HFFc6 (cell line): ENCODE measurements around the gene LSM12. TPM values are rescaled to one million over a fixed set of nuclear protein-coding genes. Genes with fewer than 3 reads are reported as not detected.

Experiments
- DNase-seq: peaks from one replicate; pipeline ENCODE4 v3.0.0-alpha.2; 2018
- H3K27ac Mint-ChIP-seq: 2 replicates; pipeline ENCODE4 v1.8.0; 2020; ENCODE audit warnings: mild to moderate bottlenecking, mixed read lengths
- H3K27me3 Mint-ChIP-seq: 2 replicates; pipeline ENCODE4 v1.8.0; 2021; ENCODE audit warnings: mild to moderate bottlenecking, moderate library complexity, mixed read lengths; ENCODE audit not compliant: insufficient read depth
- H3K36me3 Mint-ChIP-seq: 2 replicates; pipeline ENCODE4 v1.8.0; 2021; ENCODE audit warnings: low read depth, mixed read lengths
- H3K4me1 Mint-ChIP-seq: 2 replicates; pipeline ENCODE4 v1.8.0; 2020; ENCODE audit warnings: low read depth, mixed read lengths
- H3K4me3 Mint-ChIP-seq: 2 replicates; pipeline ENCODE4 v1.8.0; 2020; ENCODE audit warnings: mild to moderate bottlenecking, moderate library complexity, mixed read lengths
- H3K9me3 Mint-ChIP-seq: 2 replicates; pipeline ENCODE4 v1.8.0; 2020; ENCODE audit warnings: mild to moderate bottlenecking, mixed read lengths
- CTCF ChIP-seq: fragments of 200-600 bp; sonication (generic); IDR thresholded peaks from 2 replicates; pipeline ENCODE4 v1.5.0; 2021; ENCODE audit warnings: antibody characterized with exemption, mild to moderate bottlenecking
- total RNA-seq, 6 experiments: library from RNA; stranded (reverse); fragmentation: NEBNext Ultra II Directional; extraction: Animal tissue kit (Norgen Biotek cat#: 25700); gene quantifications; 2 replicates in 1 of 6; 3 replicates in 5 of 6; pipeline ENCODE4 v1.2.3, GENCODE V29; 2021

Gene LSM12
- total RNA-seq, 6 experiments from 2014 or later = 86.6 to 101 (median 94.5) TPM

- Mint-ChIP-seq H3K4me3 (peak overlapping the region; percentile 30; the same call in 1 of the 2 replicates), H3K9me3 (no peaks in the 10 kb centered on the region), H3K27ac (peak overlapping the region; percentile 83), H3K4me1 (peaks cover 64% of the 10 kb centered on the region), H3K36me3 (peaks cover 33% of the 10 kb centered on the region), H3K27me3 (peaks cover 4% of the 10 kb centered on the region)
- no peak for TF ChIP-seq CTCF
- DNase-seq = no peak
These were observed 19.4 kb upstream of the LSM12 start for GRCh38 chr17:44085908-44086307.

- Mint-ChIP-seq H3K27me3 (peaks cover 4% of the 10 kb centered on the region), H3K4me3 (no peak overlapping the region), H3K4me1 (peaks cover 68% of the 10 kb centered on the region), H3K27ac (peak overlapping the region; percentile 46), H3K9me3 (no peaks in the 10 kb centered on the region), H3K36me3 (peaks cover 33% of the 10 kb centered on the region)
- DNase-seq = no peak
- TF ChIP-seq CTCF = no peak
These were observed 18.4 kb upstream of the LSM12 start for GRCh38 chr17:44084921-44085320.

- TF ChIP-seq CTCF = peak; percentile 75
- peaks cover 33% of the 10 kb centered on the region for H3K36me3 Mint-ChIP-seq
- peaks cover 68% of the 10 kb centered on the region for H3K4me1 Mint-ChIP-seq
- no peak for DNase-seq
- no peaks in the 10 kb centered on the region for H3K9me3 Mint-ChIP-seq
- H3K27me3 Mint-ChIP-seq = peaks cover 4% of the 10 kb centered on the region
- H3K27ac Mint-ChIP-seq = peak overlapping the region; percentile 46
- H3K4me3 Mint-ChIP-seq = no peak overlapping the region
These were observed 17.7 kb upstream of the LSM12 start for GRCh38 chr17:44084131-44084538.

- Mint-ChIP-seq H3K4me1 (peaks cover 62% of the 10 kb centered on the region), H3K27ac (peak overlapping the region; percentile 89; the same call in 1 of the 2 replicates), H3K36me3 (peaks cover 27% of the 10 kb centered on the region), H3K9me3 (no peaks in the 10 kb centered on the region), H3K27me3 (peaks cover 4% of the 10 kb centered on the region), H3K4me3 (no peak overlapping the region)
- no peak for DNase-seq
- TF ChIP-seq CTCF = peak; percentile 63
These were observed 16.9 kb upstream of the LSM12 start for GRCh38 chr17:44083250-44083849.

- Mint-ChIP-seq H3K4me1 (peaks cover 52% of the 10 kb centered on the region), H3K27ac (peak overlapping the region; percentile 89), H3K27me3 (peaks cover 4% of the 10 kb centered on the region), H3K9me3 (no peaks in the 10 kb centered on the region), H3K4me3 (peak overlapping the region; percentile 45; the same call in 1 of the 2 replicates), H3K36me3 (peaks cover 24% of the 10 kb centered on the region)
- no peak for TF ChIP-seq CTCF
- no peak for DNase-seq
These were observed 15.9 kb upstream of the LSM12 start for GRCh38 chr17:44082256-44082927.
